Measurements from ENCODE around the gene PKP4.

- TF ChIP-seq CTCF (IDR thresholded peaks at IDR 0.05) (no peak), POLR2AphosphoS5 (IDR thresholded peaks at IDR 0.05) (no peak), POLR2A (IDR thresholded peaks at IDR 0.05) (no peak)
Measured at GRCh38 chr2:158695305-158695704, 238.6 kb downstream of the PKP4 start.
